Neural cell (in vitro differentiated cells): Measurements from ENCODE around the gene STPG2.

Source experiments
- EZH2 ChIP-seq: fragments of 200-600, 300-800 bp; shearing (Covaris generic), sonication (generic); IDR thresholded peaks from 2 replicates; pipeline ENCODE4 v1.6.1; 2014; ENCODE audit warnings: antibody characterized with exemption, low read length, borderline replicate concordance, mild to moderate bottlenecking; ENCODE audit not compliant: insufficient read depth, poor library complexity, severe bottlenecking
- POLR2AphosphoS5 ChIP-seq: IDR thresholded peaks from 2 replicates; pipeline ENCODE4 v1.6.1; 2012
- REST ChIP-seq: IDR thresholded peaks from 2 replicates; pipeline ENCODE4 v1.6.1; 2012; ENCODE audit warnings: borderline replicate concordance
- SMC3 ChIP-seq: fragments of 450-650 bp; conservative IDR thresholded peaks from 2 replicates; pipeline ENCODE4 v1.6.1; 2014; ENCODE audit warnings: antibody characterized with exemption, mild to moderate bottlenecking, moderate library complexity; ENCODE audit not compliant: poor library complexity
- TF ChIP-seq, protein P1 (sequence below): fragments of 450-650 bp; IDR thresholded peaks from 2 replicates; pipeline ENCODE4 v1.5.1; 2014; ENCODE audit warnings: antibody characterized with exemption, mild to moderate bottlenecking, moderate library complexity; ENCODE audit not compliant: poor library complexity, severe bottlenecking

DNA sequence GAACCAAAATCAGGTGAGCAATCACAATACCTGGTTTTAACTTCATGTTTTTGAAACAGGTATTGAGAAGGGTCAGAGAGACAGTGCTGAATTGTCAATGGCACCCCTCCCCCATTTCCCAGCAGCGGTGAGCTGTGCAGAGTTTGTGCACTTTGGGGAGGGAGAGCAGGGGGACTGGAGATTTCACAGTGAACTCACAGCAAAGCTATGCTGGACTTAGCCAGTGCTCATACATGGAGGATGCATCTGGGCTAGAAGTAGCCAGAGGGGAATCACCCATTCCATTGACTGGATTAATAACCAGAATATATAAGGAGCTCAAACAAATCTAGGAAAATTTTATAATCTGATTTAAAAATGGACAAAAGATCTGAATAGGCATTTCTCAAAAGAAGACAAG is 612.6 kb downstream of the STPG2 start:
- TF ChIP-seq EZH2 (no peak), SMC3 (no peak), POLR2AphosphoS5 (no peak), REST (no peak)
- TF ChIP-seq, protein P1, sequence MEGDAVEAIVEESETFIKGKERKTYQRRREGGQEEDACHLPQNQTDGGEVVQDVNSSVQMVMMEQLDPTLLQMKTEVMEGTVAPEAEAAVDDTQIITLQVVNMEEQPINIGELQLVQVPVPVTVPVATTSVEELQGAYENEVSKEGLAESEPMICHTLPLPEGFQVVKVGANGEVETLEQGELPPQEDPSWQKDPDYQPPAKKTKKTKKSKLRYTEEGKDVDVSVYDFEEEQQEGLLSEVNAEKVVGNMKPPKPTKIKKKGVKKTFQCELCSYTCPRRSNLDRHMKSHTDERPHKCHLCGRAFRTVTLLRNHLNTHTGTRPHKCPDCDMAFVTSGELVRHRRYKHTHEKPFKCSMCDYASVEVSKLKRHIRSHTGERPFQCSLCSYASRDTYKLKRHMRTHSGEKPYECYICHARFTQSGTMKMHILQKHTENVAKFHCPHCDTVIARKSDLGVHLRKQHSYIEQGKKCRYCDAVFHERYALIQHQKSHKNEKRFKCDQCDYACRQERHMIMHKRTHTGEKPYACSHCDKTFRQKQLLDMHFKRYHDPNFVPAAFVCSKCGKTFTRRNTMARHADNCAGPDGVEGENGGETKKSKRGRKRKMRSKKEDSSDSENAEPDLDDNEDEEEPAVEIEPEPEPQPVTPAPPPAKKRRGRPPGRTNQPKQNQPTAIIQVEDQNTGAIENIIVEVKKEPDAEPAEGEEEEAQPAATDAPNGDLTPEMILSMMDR = no peak
